TTC549 (cell line): ENCODE measurements around the gene TSC2.

Experiments used
- FAIRE-seq: peaks from 2 replicates; lab custom pipeline; 2012; peaks lifted over from hg19 to GRCh38; lab: Jason Lieb, UNC

The TSC2 gene

GRCh38 chr16:2070576-2071453 is 23.0 kb downstream of the TSC2 start:
- FAIRE-seq, result no peak

- FAIRE-seq, result no peak
Measured at GRCh38 chr16:2071454-2072202, 23.8 kb downstream of the TSC2 start.

GRCh38 chr16:2072926-2073325 is 25.1 kb downstream of the TSC2 start:
- FAIRE-seq, result no peak

GRCh38 chr16:2074071-2074470 is 26.3 kb downstream of the TSC2 start:
- FAIRE-seq, result no peak

GRCh38 chr16:2075631-2076030 is 27.8 kb downstream of the TSC2 start:
- no peak for FAIRE-seq

- no peak for FAIRE-seq
Measured at GRCh38 chr16:2076072-2076865, 28.5 kb downstream of the TSC2 start.

GRCh38 chr16:2077016-2077415 is 29.2 kb downstream of the TSC2 start:
- no peak for FAIRE-seq

- FAIRE-seq, result no peak
Measured at GRCh38 chr16:2077696-2078095, 29.9 kb downstream of the TSC2 start.

GRCh38 chr16:2078096-2078495 is 30.3 kb downstream of the TSC2 start:
- no peak for FAIRE-seq

GRCh38 chr16:2078691-2079090 is 30.9 kb downstream of the TSC2 start:
- FAIRE-seq, result no peak

GRCh38 chr16:2079311-2079800 is 31.6 kb downstream of the TSC2 start:
- FAIRE-seq, result no peak

- no peak for FAIRE-seq
Measured at GRCh38 chr16:2079991-2080390, 32.2 kb downstream of the TSC2 start.

GRCh38 chr16:2081201-2082084 is 33.7 kb downstream of the TSC2 start:
- FAIRE-seq, result no peak

- no peak for FAIRE-seq
Measured at GRCh38 chr16:2082171-2082982, 34.6 kb downstream of the TSC2 start.

GRCh38 chr16:2082983-2083364 is 35.2 kb downstream of the TSC2 start:
- no peak for FAIRE-seq

- FAIRE-seq, result no peak
Measured at GRCh38 chr16:2083409-2083808, 35.6 kb downstream of the TSC2 start.

GRCh38 chr16:2083876-2084780 is 36.3 kb downstream of the TSC2 start:
- FAIRE-seq, result no peak

- no peak for FAIRE-seq
Measured at GRCh38 chr16:2084895-2085625, 37.3 kb downstream of the TSC2 start.

GRCh38 chr16:2085669-2086068 is 37.9 kb downstream of the TSC2 start:
- FAIRE-seq, result no peak
